ENCODE data around the gene TMEM131.

- TF ChIP-seq CTCF (IDR thresholded peaks at IDR 0.05) (no peak), POLR2A (IDR thresholded peaks at IDR 0.05) (no peak)
These were observed 41.9 kb downstream of the TMEM131 start for GRCh38 chr2:97953853-97954252.
